Gastroesophageal sphincter (tissue), 4 donors: ENCODE measurements around the gene PLPPR3. TPM values are rescaled to one million over a fixed set of nuclear protein-coding genes. Genes with fewer than 3 reads are reported as not detected.
"Not testable (repeated sequence)": the region's sequence is repeated elsewhere in the genome, so short reads cannot be mapped to it uniquely, and the experiment has no call there.

ENCODE experiments used
- ATAC-seq: fragments of 150-250 bp; one replicate; pipeline ENCODE4 v1.9.1; 2016; ENCODE audit warnings: mild to moderate bottlenecking, moderate library complexity
- H3K27ac ChIP-seq, 4 donors: fragments of 200-600 bp; sonication (generic) in 3 of 4; 1 replicate in 3 of 4; 2 replicates in 1 of 4; pipeline ENCODE4 v1.5.1; 2016 to 2019
- H3K27me3 ChIP-seq: fragments of 200-600 bp; sonication (generic); one replicate; pipeline ENCODE4 v1.5.1; 2019
- H3K36me3 ChIP-seq, 2 donors: fragments of 200-600 bp; sonication (generic); one replicate each; pipeline ENCODE4 v1.5.1; 2019; ENCODE audit warnings: control low read depth in 1 of 2
- H3K4me1 ChIP-seq, 3 donors: fragments of 200-600 bp; sonication (generic); 1 replicate in 2 of 3; 2 replicates in 1 of 3; pipeline ENCODE4 v1.5.1; 2016 to 2019; ENCODE audit warnings: control low read depth in 2 of 3
- H3K4me3 ChIP-seq, 2 donors: fragments of 200-600 bp; sonication (generic); one replicate each; pipeline ENCODE4 v1.5.1; 2019; ENCODE audit warnings: mild to moderate bottlenecking in 1 of 2, moderate library complexity in 1 of 2
- H3K9me3 ChIP-seq, 3 donors: fragments of 200-600 bp; sonication (generic); one replicate each; pipeline ENCODE4 v1.5.1; 2017 to 2019; ENCODE audit warnings: control low read depth in 2 of 3
- CTCF ChIP-seq, 4 experiments: fragments of 200-600 bp in 2 of 4; fragments of 450-650 bp in 2 of 4; sonication (generic) in 1 of 4; IDR thresholded peaks; one replicate each; pipeline ENCODE4 v1.5.1; 2017 to 2019; ENCODE audit warnings: antibody characterized with exemption in 4 of 4, mild to moderate bottlenecking in 2 of 4, moderate library complexity in 2 of 4
- EP300 ChIP-seq: sonication (generic); formaldehyde crosslinking; IDR thresholded peaks from one replicate; pipeline ENCODE4 v1.6.1; 2017; ENCODE audit warnings: antibody characterized with exemption, mild to moderate bottlenecking
- POLR2A ChIP-seq, 2 donors: fragments of 450-650 bp; IDR thresholded peaks; one replicate each; pipeline ENCODE4 v1.6.1; 2017; ENCODE audit warnings: antibody characterized with exemption in 2 of 2, mild to moderate bottlenecking in 2 of 2, moderate library complexity in 1 of 2
- POLR2AphosphoS5 ChIP-seq: sonication (generic); formaldehyde crosslinking; IDR thresholded peaks from one replicate; pipeline ENCODE4 v1.6.1; 2017; ENCODE audit warnings: antibody characterized with exemption
- whole genome bisulfite sequencing, 2 donors: methylation state at CpG; one replicate each; pipeline ENCODE4 v1.1.5; 2018; ENCODE audit warnings: low coverage in 1 of 2; 5-methylcytosine and 5-hydroxymethylcytosine counted together
- total RNA-seq, 4 donors: library from RNA; depleted of rRNA; stranded (reverse); fragments of >200 nt; gene quantifications; one replicate each; pipeline ENCODE4 v1.1.0, GENCODE V29; 2016

The PLPPR3 gene
- total RNA-seq, 4 donors from 2014 or later: not detected

- Histone ChIP-seq H3K4me1 (peaks cover 0 to 46% (median 14%) of the 10 kb centered on the region in 3 donors), H3K27ac (no peak overlapping the region), H3K27me3 (peaks cover 66% of the 10 kb centered on the region), H3K4me3 (peak overlapping the region in 1 of 2 donors; percentile 10), H3K9me3 (no peaks in the 10 kb centered on the region), H3K36me3 (no peaks in the 10 kb centered on the region)
- no peak for ATAC-seq
- no CpG with 5 or more reads among the region's 67 CpGs for WGBS, 2 donors
- TF ChIP-seq CTCF (IDR thresholded peaks at IDR 0.05): no peak
- TF ChIP-seq POLR2A (IDR thresholded peaks at IDR 0.05): no peak
- no peak for TF ChIP-seq POLR2AphosphoS5
- TF ChIP-seq EP300: no peak
These were observed 31.3 kb upstream of the PLPPR3 start for GRCh38 chr19:853014-853585.

DNA sequence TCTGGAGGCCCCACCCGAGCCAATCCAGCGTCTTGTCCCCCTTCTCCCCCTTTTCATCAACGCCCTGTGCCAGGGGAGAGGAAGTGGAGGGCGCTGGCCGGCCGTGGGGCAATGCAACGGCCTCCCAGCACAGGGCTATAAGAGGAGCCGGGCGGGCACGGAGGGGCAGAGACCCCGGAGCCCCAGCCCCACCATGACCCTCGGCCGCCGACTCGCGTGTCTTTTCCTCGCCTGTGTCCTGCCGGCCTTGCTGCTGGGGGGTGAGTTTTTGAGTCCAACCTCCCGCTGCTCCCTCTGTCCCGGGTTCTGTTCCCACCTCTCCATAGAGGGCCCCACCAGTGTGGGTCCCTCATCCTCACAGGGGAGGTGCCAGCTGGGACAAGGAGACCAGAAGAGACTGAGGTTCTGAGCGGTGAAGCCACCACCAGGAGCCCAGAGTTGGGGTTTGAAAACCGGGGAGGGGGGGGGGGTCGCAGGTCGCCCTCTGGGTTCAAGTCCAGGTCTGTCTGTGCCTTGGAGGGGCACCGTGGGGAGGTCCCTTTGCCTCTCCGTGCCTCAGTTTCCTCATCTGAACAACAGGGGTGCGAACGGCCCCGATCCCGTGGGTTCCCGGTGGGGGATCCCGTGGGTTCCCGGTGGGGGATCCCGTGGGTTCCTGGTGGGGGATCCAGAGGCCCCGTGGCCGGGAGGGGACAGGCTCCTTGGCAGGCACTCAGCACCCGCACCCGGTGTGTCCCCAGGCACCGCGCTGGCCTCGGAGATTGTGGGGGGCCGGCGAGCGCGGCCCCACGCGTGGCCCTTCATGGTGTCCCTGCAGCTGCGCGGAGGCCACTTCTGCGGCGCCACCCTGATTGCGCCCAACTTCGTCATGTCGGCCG is 30.6 kb upstream of the PLPPR3 start, which contains the start of gene ELANE:
ELANE (plus strand) TSS at position 168 of the 878 bp plus-strand sequence; CDS start at position 194, 26 bp downstream.
- Histone ChIP-seq H3K9me3 (no peaks in the 10 kb centered on the region), H3K27ac (peak within 1 kb of the TSS in 3 of 4 donors; percentile 84 to 87 (median 85)), H3K4me3 (peak within 1 kb of the TSS in 1 of 2 donors; percentile 28), H3K36me3 (no peaks in the 10 kb centered on the region), H3K4me1 (peaks cover 0 to 53% (median 14%) of the 10 kb centered on the region in 3 donors), H3K27me3 (peaks cover 67% of the 10 kb centered on the region)
- 71 to 93% methylated on average over 3 to 9 of the region's 55 CpGs for WGBS, 2 donors
- no peak for TF ChIP-seq CTCF (IDR thresholded peaks at IDR 0.05)
- no peak for TF ChIP-seq EP300
- no peak for TF ChIP-seq POLR2A (IDR thresholded peaks at IDR 0.05)
- no peak for TF ChIP-seq POLR2AphosphoS5
- no peak for ATAC-seq

DNA sequence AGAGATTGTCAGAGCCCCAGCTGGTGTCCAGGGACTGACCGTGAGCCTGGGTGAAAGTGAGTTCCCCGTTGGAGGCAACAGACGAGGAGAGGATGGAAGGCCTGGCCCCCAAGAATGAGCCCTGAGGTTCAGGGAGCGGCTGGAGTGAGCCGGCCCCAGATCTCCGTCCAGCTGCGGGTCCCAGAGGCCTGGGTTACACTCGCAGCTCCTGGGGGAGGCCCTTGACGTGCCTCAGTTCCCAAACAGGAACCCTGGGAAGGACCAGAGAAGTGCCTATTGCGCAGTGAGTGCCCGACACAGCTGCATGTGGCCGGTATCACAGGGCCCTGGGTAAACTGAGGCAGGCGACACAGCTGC is 29.2 kb upstream of the PLPPR3 start:
- H3K9me3 ChIP-seq: no peaks in the 10 kb centered on the region
- H3K27ac ChIP-seq: peak overlapping the region; percentile 36 to 87 (median 84)
- no peak for TF ChIP-seq POLR2A (IDR thresholded peaks at IDR 0.05)
- no peak for TF ChIP-seq EP300
- H3K36me3 ChIP-seq: no peaks in the 10 kb centered on the region
- peaks cover 0 to 53% (median 14%) of the 10 kb centered on the region in 3 donors for H3K4me1 ChIP-seq
- WGBS, 2 donors: no CpG with 5 or more reads among the region's 13 CpGs
- H3K27me3 ChIP-seq: peaks cover 73% of the 10 kb centered on the region
- H3K4me3 ChIP-seq: peak overlapping the region in 1 of 2 donors; percentile 28
- ATAC-seq: no peak

DNA sequence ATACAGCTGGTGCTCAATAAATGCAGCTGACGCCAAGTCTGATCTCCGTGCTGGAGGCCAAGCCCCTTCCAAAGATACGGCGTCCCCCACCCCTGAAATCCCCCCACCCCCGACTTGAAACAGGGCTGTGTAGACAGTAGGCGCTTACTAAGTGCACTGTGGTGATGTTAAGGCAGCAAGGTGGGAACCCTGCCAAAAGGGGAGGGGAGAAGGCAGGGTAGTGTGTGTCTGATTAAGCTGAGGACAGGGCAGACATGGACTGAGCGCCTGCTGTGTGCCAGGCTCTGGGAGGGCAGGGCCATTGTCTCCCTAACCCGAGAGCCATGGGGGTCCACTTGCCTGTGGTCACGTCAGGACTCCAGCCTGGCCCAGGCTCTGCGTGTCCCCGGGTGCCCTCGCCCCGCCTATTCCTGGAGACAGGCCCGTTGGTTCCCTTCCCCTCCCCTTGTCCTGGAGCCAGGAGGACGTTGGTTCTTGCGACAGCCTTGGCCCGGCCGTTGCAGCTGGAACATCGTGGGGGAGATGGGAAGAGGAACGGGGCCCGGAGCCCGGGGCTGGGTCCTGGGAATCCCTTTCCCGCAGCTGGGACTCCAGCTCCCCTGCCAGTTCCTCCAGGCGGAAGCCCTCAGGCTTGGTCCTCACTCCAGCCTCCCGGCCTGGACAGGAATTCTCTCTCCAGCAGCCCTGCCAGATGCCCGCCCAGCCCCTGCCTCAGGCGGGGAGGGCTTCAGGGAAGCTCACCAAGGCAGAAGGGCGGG is 28.6 kb upstream of the PLPPR3 start:
- no peak for TF ChIP-seq CTCF (IDR thresholded peaks at IDR 0.05)
- peak in 1 of 2 donors; percentile 16 for TF ChIP-seq POLR2A (IDR thresholded peaks at IDR 0.05)
- peak; percentile 98 for TF ChIP-seq POLR2AphosphoS5
- no peaks in the 10 kb centered on the region for H3K36me3 ChIP-seq
- H3K4me1 ChIP-seq: peaks cover 0 to 53% (median 14%) of the 10 kb centered on the region in 3 donors
- peaks cover 73% of the 10 kb centered on the region for H3K27me3 ChIP-seq
- WGBS, 2 donors: 22 to 50% methylated on average over 2 to 10 of the region's 28 CpGs
- H3K9me3 ChIP-seq: no peaks in the 10 kb centered on the region
- H3K27ac ChIP-seq: peak overlapping the region; percentile 43 to 87 (median 84)
- ATAC-seq: peak; percentile 94
- peak overlapping the region in 1 of 2 donors; percentile 28 for H3K4me3 ChIP-seq

DNA sequence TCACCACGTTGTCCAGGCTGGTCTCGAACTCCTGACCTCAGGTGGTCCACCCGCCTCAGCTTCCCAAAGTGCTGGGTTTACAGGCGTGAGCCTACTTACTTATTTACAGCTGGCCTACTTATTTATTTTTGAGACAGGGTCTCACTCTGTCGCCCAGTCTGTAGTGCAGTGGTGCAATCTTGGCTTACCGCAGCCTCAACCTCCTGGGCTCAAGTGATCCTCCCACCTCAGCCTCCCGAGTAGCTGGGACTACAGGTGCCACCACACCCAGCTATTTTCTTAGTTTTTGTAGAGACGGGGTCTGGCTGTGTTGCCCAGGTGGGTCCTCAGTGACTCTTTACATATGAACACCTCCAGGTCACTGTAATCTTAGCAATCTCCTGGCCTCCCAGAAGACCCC is 27.4 kb upstream of the PLPPR3 start:
- peak overlapping the region in 2 of 4 donors; percentile 69 to 73 for H3K27ac ChIP-seq

More for the DNA sequence above, 27.4 kb upstream of the PLPPR3 start:
- peaks cover 0 to 53% (median 14%) of the 10 kb centered on the region in 3 donors for H3K4me1 ChIP-seq
- not testable (repeated sequence) for H3K36me3 ChIP-seq, H3K9me3 ChIP-seq, ATAC-seq, H3K4me3 ChIP-seq
- 74 to 95% methylated on average over 4 to 7 of the region's 8 CpGs for WGBS, 2 donors
- peaks cover 76% of the 10 kb centered on the region for H3K27me3 ChIP-seq
